Hepatocyte (in vitro differentiated cells): ENCODE measurements around the gene SMC2.

Source experiments
- EZH2 ChIP-seq: fragments of 200-600 bp; sonication (generic); IDR thresholded peaks from 2 replicates; pipeline ENCODE4 v1.6.1; 2016; ENCODE audit warnings: antibody characterized with exemption, mild to moderate bottlenecking, borderline replicate concordance
- TF ChIP-seq, protein P1 (sequence below): fragments of 200-600 bp; sonication (generic); IDR thresholded peaks from 2 replicates; pipeline ENCODE4 v1.5.1; 2016; ENCODE audit warnings: antibody characterized with exemption, mild to moderate bottlenecking; ENCODE audit not compliant: poor library complexity

DNA sequence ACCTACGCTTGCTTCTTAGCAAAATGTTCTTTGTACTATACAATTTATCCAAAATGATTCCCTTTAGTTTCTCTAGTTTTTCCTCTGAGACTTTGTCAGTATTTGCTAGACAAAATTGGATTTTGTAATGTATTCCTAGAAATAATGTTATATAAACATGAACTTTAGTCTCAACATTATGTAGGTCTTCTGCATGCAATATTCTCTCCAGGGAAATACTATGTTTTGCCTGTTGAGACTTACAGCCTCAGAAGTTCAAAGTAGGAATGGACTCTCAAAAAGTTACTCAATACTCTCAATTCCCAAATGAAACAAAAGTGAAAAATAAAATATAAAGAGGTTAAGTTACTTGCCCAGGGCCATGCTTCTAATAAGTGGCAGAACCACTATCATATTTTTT lies 24.8 kb upstream of the SMC2 start:
- TF ChIP-seq EZH2 = no peak
- TF ChIP-seq, protein P1, sequence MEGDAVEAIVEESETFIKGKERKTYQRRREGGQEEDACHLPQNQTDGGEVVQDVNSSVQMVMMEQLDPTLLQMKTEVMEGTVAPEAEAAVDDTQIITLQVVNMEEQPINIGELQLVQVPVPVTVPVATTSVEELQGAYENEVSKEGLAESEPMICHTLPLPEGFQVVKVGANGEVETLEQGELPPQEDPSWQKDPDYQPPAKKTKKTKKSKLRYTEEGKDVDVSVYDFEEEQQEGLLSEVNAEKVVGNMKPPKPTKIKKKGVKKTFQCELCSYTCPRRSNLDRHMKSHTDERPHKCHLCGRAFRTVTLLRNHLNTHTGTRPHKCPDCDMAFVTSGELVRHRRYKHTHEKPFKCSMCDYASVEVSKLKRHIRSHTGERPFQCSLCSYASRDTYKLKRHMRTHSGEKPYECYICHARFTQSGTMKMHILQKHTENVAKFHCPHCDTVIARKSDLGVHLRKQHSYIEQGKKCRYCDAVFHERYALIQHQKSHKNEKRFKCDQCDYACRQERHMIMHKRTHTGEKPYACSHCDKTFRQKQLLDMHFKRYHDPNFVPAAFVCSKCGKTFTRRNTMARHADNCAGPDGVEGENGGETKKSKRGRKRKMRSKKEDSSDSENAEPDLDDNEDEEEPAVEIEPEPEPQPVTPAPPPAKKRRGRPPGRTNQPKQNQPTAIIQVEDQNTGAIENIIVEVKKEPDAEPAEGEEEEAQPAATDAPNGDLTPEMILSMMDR = no peak
